Esophagus squamous epithelium (tissue), 5 donors: Measurements from ENCODE around the gene TMEM258. TPM values are rescaled to one million over a fixed set of nuclear protein-coding genes. Genes with fewer than 3 reads are reported as not detected.

Experiments
- DNase-seq: peaks from one replicate; lab custom pipeline; 2025; lab: John Stamatoyannopoulos, UW
- H3K27ac ChIP-seq, 4 donors: fragments of 200-600 bp; sonication (generic); one replicate each; pipeline ENCODE4 v1.5.1; 2016 to 2019; ENCODE audit warnings: mild to moderate bottlenecking in 1 of 4
- H3K27me3 ChIP-seq, 4 donors: fragments of 200-600 bp; sonication (generic); 1 replicate in 3 of 4; 2 replicates in 1 of 4; pipeline versions ENCODE4 v1.5.1 to v1.6.0; 2017 to 2021; ENCODE audit warnings: antibody characterized with exemption in 1 of 4
- H3K36me3 ChIP-seq, 3 donors: fragments of 200-600 bp; sonication (generic); one replicate each; pipeline ENCODE4 v1.5.1; 2016 to 2019
- H3K4me1 ChIP-seq, 3 donors: fragments of 200-600 bp; sonication (generic); one replicate each; pipeline ENCODE4 v1.5.1; 2017 to 2019
- H3K4me3 ChIP-seq, 4 donors: fragments of 200-600 bp; sonication (generic); 1 replicate in 3 of 4; 2 replicates in 1 of 4; pipeline ENCODE4 v1.5.1; 2016 to 2019; ENCODE audit warnings: mild to moderate bottlenecking in 2 of 4, moderate library complexity in 1 of 4
- H3K9me3 ChIP-seq, 3 donors: fragments of 200-600 bp; sonication (generic); one replicate each; pipeline ENCODE4 v1.5.1; 2016 to 2019
- POLR2A ChIP-seq, 4 donors: fragments of 450-650 bp; IDR thresholded peaks; one replicate each; pipeline ENCODE4 v1.6.1; 2017; ENCODE audit warnings: antibody characterized with exemption in 4 of 4, mild to moderate bottlenecking in 4 of 4, moderate library complexity in 3 of 4
- WGBS, 2 donors: methylation state at CpG; one replicate each; pipeline ENCODE4 v1.1.5; 2018; 5-methylcytosine and 5-hydroxymethylcytosine counted together
- intact Hi-C: fragments of 100-400 bp; cut with DNase I; formaldehyde crosslinking; loops from one replicate; pipeline ENCODE4 v1.15.0; 2022
- total RNA-seq, 4 donors: library from RNA; depleted of rRNA; stranded (reverse); fragments of >200 nt; gene quantifications; one replicate each; pipeline ENCODE4 v1.1.0, GENCODE V29; 2016
- TF ChIP-seq, protein P1 (sequence below), 6 experiments: fragments of 450-650 bp in 4 of 6; fragments of 200-600 bp in 2 of 6; sonication (generic) in 2 of 6; IDR thresholded peaks; one replicate each; pipeline ENCODE4 v1.5.1; 2016 to 2019; ENCODE audit warnings: antibody characterized with exemption in 6 of 6, mild to moderate bottlenecking in 4 of 6, moderate library complexity in 4 of 6
- donor health status: DM: yes; HTN: yes; CAD: no.

TMEM258 gene
- total RNA-seq, 4 donors from 2014 or later, result 32.3 to 54.2 (median 37.9) TPM

DNA sequence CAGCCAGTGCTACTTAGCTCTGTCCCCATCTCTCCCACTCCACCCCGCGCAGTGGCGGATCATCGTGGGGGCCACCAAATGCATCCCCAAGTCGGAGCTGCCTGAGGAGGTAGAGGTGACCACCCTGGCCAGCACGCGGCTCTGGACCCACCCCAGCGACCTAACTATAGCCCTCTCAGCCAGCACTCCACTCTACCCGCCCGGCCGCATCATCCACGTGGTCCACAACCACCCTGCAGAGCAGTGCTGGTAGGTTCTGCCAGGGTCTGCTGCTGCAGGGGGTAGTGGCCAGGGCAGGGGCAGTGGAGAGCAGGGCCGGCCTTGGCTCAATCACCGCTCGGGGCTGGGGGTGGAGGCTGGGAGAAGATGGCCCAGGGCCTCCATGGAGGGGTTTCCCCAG, 53.0 kb downstream of the TMEM258 start:
- H3K27me3 ChIP-seq, result no peaks in the 10 kb centered on the region
- H3K4me1 ChIP-seq, result peaks cover 3 to 35% (median 7%) of the 10 kb centered on the region in 3 donors
- TF ChIP-seq POLR2A (IDR thresholded peaks at IDR 0.05), result no peak
- TF ChIP-seq, protein P1, sequence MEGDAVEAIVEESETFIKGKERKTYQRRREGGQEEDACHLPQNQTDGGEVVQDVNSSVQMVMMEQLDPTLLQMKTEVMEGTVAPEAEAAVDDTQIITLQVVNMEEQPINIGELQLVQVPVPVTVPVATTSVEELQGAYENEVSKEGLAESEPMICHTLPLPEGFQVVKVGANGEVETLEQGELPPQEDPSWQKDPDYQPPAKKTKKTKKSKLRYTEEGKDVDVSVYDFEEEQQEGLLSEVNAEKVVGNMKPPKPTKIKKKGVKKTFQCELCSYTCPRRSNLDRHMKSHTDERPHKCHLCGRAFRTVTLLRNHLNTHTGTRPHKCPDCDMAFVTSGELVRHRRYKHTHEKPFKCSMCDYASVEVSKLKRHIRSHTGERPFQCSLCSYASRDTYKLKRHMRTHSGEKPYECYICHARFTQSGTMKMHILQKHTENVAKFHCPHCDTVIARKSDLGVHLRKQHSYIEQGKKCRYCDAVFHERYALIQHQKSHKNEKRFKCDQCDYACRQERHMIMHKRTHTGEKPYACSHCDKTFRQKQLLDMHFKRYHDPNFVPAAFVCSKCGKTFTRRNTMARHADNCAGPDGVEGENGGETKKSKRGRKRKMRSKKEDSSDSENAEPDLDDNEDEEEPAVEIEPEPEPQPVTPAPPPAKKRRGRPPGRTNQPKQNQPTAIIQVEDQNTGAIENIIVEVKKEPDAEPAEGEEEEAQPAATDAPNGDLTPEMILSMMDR (IDR thresholded peaks at IDR 0.05), result no peak
- 80% methylated on average over 1 of the region's 15 CpGs; no CpG with 5 or more reads in 1 of the 2 donors for WGBS, 2 donors
- no peak overlapping the region for H3K27ac ChIP-seq
- no peaks in the 10 kb centered on the region for H3K9me3 ChIP-seq
- H3K4me3 ChIP-seq, result no peak overlapping the region
- H3K36me3 ChIP-seq, result peaks cover 0 to 92% (median 10%) of the 10 kb centered on the region in 3 donors
- intact Hi-C loops, result no loop called here
- DNase-seq, result no peak

Other genes with a start within 250 kb of the TMEM258 start
- 1 to 10 TPM; 1.6 to 2.9 (median 1.9) TPM for gene SYT7, start 211.5 kb downstream of the TMEM258 start, total RNA-seq
- 1 to 10 TPM; 1.7 to 6.9 (median 2.9) TPM for gene DAGLA, start 112.2 kb downstream of the TMEM258 start, total RNA-seq
- gene MYRF, start 40.0 kb downstream of the TMEM258 start, total RNA-seq, result under 1 TPM in 3 of 4 donors, not detected in 1; 0.09 to 0.95 (median 0.22) TPM
- gene FEN1, start 312 bp upstream of the TMEM258 start, total RNA-seq, result 10 to 100 TPM; 11.4 to 38.1 (median 23.5) TPM
- 1 to 10 TPM; 2.1 to 8.3 (median 7.1) TPM for gene FADS1, start 24.4 kb upstream of the TMEM258 start, total RNA-seq
- gene FADS2, start 35.7 kb upstream of the TMEM258 start, total RNA-seq, result 10 to 100 TPM in 1 of 4 donors, 1 to 10 TPM in 3; 2.2 to 13.7 (median 6.8) TPM
- 10 to 100 TPM in 1 of 4 donors, 1 to 10 TPM in 3; 6.1 to 16.0 (median 7.1) TPM for gene FADS3, start 98.9 kb upstream of the TMEM258 start, total RNA-seq
- 10 to 100 TPM in 1 of 4 donors, 1 to 10 TPM in 2, under 1 TPM in 1; 0.15 to 10.3 (median 5.0) TPM for gene RAB3IL1, start 125.0 kb upstream of the TMEM258 start, total RNA-seq
- gene BEST1, start 157.8 kb upstream of the TMEM258 start, total RNA-seq, result 1 to 10 TPM in 1 of 4 donors, under 1 TPM in 3; 0.08 to 2.7 (median 0.39) TPM
- 1,000 to 10,000 TPM in 1 of 4 donors, 100 to 1,000 TPM in 3; 716 to 1,904 (median 760) TPM for gene FTH1, start 175.0 kb upstream of the TMEM258 start, total RNA-seq